PC-3 (cell line): ENCODE data around the gene SNTG2.

Source experiments
- EZH2 ChIP-seq: fragments of 300-600 bp; sonication (generic); IDR thresholded peaks from one replicate; pipeline ENCODE4 v1.6.1; 2017; ENCODE audit warnings: antibody characterized with exemption, mild to moderate bottlenecking, low read length; ENCODE audit not compliant: unreplicated experiment
- EZH2phosphoT487 ChIP-seq: fragments of 300-600 bp; sonication (generic); IDR thresholded peaks from 2 replicates; pipeline ENCODE4 v1.6.1; 2018; ENCODE audit warnings: mild to moderate bottlenecking, antibody characterized with exemption, low read length, borderline replicate concordance
- TF ChIP-seq, protein P1 (sequence below): fragments of 300-600 bp; sonication (generic); conservative IDR thresholded peaks from 2 replicates; pipeline ENCODE4 v1.5.1; 2017; ENCODE audit warnings: antibody characterized with exemption, low read depth, mild to moderate bottlenecking, low read length

DNA sequence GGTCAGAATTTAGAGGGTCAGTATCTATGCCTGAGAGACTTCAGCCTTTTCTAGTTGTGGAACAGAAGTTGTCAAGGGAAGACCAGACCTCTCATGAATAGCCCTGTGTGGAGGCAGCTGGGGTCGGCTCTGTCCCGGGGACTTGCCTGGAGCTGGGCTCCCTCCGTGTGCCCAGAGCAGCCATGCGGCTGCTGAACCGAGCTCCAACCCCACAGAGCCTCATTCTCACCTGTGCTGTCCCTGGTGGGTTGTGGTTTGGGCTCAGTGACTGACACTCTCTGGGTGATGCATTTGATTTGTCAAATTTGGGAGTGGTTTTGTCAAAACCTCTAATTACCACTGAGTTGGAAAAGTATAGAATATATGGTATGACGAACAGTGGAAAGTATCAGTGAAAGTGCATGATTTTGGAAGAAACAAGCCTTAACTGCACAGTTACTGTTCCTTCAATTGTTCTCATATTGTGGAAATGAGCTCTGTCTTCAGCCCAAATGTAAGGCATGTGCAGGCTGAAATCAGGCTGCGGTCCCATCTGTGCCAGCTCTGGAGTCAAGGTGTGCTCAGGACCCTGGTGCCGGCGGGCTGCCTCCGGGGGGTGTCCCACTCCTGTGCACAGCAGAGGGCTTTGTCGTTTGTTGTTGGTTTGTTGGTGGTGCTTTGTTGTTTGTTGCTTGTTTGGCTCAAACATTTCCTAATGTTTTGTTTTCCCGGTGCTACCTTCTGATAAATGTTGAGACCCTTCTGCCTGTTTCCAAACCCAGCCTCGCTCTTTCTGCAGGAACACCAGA is 200.3 kb downstream of the SNTG2 start:
- TF ChIP-seq EZH2 (no peak), EZH2phosphoT487 (no peak)
- TF ChIP-seq, protein P1, sequence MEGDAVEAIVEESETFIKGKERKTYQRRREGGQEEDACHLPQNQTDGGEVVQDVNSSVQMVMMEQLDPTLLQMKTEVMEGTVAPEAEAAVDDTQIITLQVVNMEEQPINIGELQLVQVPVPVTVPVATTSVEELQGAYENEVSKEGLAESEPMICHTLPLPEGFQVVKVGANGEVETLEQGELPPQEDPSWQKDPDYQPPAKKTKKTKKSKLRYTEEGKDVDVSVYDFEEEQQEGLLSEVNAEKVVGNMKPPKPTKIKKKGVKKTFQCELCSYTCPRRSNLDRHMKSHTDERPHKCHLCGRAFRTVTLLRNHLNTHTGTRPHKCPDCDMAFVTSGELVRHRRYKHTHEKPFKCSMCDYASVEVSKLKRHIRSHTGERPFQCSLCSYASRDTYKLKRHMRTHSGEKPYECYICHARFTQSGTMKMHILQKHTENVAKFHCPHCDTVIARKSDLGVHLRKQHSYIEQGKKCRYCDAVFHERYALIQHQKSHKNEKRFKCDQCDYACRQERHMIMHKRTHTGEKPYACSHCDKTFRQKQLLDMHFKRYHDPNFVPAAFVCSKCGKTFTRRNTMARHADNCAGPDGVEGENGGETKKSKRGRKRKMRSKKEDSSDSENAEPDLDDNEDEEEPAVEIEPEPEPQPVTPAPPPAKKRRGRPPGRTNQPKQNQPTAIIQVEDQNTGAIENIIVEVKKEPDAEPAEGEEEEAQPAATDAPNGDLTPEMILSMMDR: no peak
